CD1c-positive myeloid dendritic cell (primary cell): ENCODE results near the gene LRRC1.

Experiments
- DNase-seq: peaks from one replicate; pipeline ENCODE4 v3.0.0-alpha.2; 2016; ENCODE audit errors: extremely low spot score

LRRC1 gene

GRCh38 chr6:53815381-53816119 lies 20.7 kb downstream of the LRRC1 start:
- DNase-seq: no peak

- DNase-seq: no peak
These were observed 24.2 kb downstream of the LRRC1 start for GRCh38 chr6:53818858-53819609.

- no peak for DNase-seq
These were observed 27.8 kb downstream of the LRRC1 start for GRCh38 chr6:53822401-53823125.

GRCh38 chr6:53824714-53825113 lies 29.9 kb downstream of the LRRC1 start:
- no peak for DNase-seq

DNA sequence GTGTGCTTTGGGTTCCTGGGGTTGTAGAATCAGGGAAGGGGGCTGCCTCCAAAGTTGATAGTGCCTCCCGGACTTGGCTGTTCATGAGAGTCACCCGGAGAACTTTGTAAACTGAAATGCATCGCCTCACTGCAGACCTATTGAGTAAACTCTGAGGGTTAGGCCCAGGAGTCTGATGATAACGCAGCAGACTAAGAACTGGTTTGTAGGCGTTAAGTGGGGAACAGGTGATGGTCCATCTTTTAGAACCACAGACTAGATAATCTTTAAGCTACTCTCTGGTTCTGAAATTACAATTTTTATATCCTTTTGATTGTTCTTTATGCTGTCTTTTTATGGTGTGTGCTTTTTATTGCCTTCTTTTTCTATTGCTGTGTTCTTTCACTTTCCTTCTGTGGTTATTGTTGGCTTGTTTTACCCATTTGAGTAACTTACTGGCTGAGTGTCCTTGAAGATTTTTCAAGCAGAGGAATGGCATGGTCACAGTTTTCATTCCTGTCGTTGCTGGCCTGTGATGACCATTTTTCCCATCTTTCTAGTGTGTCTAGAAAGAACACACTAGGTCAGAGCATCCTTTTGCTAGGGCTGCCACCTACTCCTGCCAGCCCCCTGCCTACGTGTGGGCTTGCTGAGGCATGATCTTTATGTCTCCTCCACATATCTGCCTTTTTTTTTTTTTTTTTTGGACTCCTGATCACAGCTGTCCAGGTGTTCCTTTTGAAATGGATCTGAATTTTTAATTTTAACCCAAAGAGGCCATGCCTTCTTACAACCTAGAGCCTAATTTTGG lies 30.9 kb downstream of the LRRC1 start:
- no peak for DNase-seq

DNA sequence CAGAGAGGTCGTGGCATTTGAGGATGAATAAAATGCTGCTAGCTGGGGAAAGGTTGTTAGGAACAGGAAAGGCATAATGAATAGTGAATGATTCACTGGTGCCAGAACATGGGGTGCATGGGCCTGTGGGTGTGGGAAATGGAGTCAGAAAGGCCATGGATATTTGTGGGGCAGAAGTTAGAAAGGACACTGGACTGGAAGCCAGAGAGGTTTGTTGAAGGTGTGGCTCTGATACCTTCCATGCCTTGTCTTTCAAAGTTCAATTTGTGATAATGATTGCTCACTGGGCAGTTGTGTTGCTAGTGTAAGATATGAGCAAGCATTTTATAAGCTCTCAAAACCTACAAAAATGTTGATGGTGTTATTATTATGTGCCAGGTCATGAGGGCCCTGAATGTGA lies 32.7 kb downstream of the LRRC1 start:
- no peak for DNase-seq

- no peak for DNase-seq
These were observed 33.4 kb downstream of the LRRC1 start for GRCh38 chr6:53828215-53828614.

DNA sequence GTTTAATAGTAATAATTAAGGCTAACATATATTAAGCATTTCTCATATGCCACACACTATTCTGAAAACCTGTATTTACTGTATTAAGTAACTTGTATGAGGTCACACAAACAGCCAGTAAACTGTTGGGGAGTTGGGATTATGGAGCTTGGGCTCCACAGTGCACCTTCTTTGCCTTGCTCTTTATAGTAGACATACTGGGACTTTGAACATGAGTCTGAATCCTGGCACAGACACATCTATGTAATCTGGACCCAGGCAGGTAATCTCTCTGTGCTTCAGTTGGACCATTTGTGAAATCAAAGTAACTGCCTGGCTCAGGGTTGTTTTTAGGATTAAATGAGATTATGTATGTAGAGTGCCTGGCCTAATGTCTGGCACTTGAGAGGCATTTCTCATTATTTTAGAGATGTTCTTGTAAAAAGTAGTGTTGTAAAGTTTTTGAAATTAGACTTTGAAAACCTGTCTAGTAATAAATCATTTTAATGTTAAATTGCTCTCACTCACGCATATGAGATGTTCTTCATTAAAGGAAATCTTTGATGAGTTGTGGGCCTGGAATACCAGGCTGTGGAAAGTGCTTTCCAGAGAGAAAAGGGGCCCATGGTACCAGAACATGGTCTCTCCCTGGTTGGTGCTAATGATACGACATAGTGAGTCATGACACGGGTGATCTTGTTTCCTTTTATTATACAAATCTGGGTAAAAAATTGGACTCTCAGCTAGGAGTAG lies 34.3 kb downstream of the LRRC1 start:
- DNase-seq: no peak

- DNase-seq: no peak
These were observed 35.0 kb downstream of the LRRC1 start for GRCh38 chr6:53829698-53830221.

- DNase-seq: no peak
These were observed 35.6 kb downstream of the LRRC1 start for GRCh38 chr6:53830366-53830765.

GRCh38 chr6:53831081-53831869 lies 36.5 kb downstream of the LRRC1 start:
- DNase-seq: no peak

GRCh38 chr6:53831936-53832660 lies 37.3 kb downstream of the LRRC1 start:
- no peak for DNase-seq

GRCh38 chr6:53833155-53833554 lies 38.4 kb downstream of the LRRC1 start:
- no peak for DNase-seq

DNA sequence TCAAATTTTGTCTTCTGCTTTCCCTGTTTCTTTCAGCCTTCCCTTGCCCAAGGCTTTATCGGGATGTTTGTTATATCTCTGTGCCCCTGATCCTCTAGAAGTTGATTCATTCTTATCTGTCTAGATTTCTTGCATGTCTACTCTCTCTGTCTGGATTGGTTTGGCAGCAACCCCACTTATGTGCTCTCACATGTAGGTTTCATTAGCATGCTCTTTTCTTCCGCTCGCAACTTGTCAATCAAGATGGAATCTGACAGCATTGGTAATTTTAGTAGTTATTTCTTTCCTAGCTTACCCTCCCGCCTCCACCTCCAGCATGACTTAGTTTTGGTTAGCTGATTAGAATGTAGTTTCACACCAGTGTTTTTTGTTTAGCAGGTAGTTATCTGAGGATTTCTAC lies 39.3 kb downstream of the LRRC1 start:
- no peak for DNase-seq

DNA sequence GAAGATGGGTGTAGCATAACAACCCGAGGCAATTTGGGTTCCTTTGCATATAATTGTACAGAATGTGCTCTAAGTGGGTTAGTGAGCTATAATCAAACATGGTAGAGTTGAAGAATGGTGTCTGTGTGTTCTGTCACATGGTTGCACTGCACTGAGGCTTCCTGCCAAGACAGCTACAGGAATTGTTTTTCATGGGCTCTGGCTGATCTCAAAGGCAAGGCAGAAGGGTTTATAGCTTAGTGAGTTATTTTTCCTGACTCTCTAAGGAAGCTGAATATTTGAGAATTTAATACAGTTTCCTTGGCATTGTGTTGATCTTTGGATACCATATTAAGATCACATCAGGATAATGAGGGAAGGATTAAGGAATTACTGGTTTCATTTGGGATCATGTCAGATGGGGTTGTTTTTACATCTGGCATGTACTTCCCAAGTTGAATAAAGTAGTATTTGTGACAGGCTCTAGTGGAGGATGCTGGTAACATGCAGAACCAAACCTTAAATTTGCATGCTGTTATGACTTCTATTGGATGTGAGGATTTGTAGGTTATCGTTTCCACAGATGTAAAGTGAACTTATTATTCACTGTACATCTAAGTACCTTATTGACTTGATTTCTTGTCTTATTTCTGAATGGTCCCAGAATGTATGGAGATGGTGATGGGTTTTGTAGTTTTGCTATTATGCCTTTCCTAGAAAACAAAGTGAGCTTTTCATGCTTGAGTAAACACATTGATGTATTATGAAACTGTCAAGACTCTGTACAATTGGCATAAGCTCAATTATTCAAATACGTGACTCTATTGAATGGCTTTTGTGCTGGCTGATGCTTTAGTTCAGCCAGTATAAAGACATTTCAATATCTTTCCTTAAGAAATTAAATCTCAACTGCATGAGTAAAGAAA lies 43.3 kb downstream of the LRRC1 start:
- no peak for DNase-seq

DNA sequence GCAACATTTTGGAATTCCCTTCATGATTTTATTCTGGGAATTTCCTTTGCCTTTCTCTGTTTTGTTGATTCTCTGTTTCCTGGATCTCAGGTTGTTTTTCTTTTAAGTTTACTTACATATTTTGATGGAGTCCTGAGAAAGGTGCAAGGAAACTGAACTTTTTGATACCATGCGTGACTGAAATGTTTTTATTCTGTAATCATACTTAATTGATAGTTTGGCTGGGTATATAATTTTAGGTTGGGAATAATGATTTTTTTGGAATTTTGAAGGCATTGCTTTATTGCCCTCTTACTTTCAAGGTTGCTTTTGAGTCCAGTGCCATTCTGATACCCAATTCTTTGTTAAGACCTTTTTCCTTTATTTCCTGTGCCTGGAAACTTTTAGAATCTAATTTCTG lies 45.2 kb downstream of the LRRC1 start:
- no peak for DNase-seq

- no peak for DNase-seq
These were observed 50.7 kb downstream of the LRRC1 start for GRCh38 chr6:53845280-53846195.
